Esophagus muscularis mucosa (tissue), 4 donors: Measurements from ENCODE around the gene PPM1D.

ENCODE experiments used
- CTCF ChIP-seq, 3 experiments: fragments of 200-600 bp in 2 of 3; fragments of 450-650 bp in 1 of 3; sonication (generic) in 2 of 3; IDR thresholded peaks; one replicate each; pipeline ENCODE4 v1.5.1; 2017 to 2019; ENCODE audit warnings: antibody characterized with exemption in 3 of 3, mild to moderate bottlenecking in 2 of 3, moderate library complexity in 1 of 3
- EP300 ChIP-seq: sonication (generic); formaldehyde crosslinking; IDR thresholded peaks from one replicate; pipeline ENCODE4 v1.6.1; 2017; ENCODE audit warnings: antibody characterized with exemption
- POLR2A ChIP-seq: fragments of 450-650 bp; IDR thresholded peaks from one replicate; pipeline ENCODE4 v1.6.1; 2017; ENCODE audit warnings: antibody characterized with exemption, moderate library complexity, mild to moderate bottlenecking, low read depth
- POLR2AphosphoS5 ChIP-seq, 2 donors: sonication (generic); formaldehyde crosslinking; IDR thresholded peaks; one replicate each; pipeline ENCODE4 v1.6.1; 2017; ENCODE audit warnings: antibody characterized with exemption in 2 of 2

GRCh38 chr17:60594734-60595133 is 5.3 kb upstream of the PPM1D start:
- TF ChIP-seq CTCF (IDR thresholded peaks at IDR 0.05) (no peak), EP300 (no peak), POLR2AphosphoS5 (IDR thresholded peaks at IDR 0.05) (no peak), POLR2A (no peak)
